GM12873 (cell line): ENCODE data around the gene CAMK4.

Experiments
- CTCF ChIP-seq: IDR thresholded peaks from 2 replicates; pipeline ENCODE4 v1.5.1; 2012; ENCODE audit warnings: low read depth, mild to moderate bottlenecking, moderate library complexity, low read length, control low read depth; ENCODE audit not compliant: insufficient read depth; ENCODE audit errors: missing control alignments

The CAMK4 gene

GRCh38 chr5:111447099-111447498 lies 222.9 kb downstream of the CAMK4 start:
- no peak for TF ChIP-seq CTCF

GRCh38 chr5:111447822-111448221 lies 223.6 kb downstream of the CAMK4 start:
- no peak for TF ChIP-seq CTCF

GRCh38 chr5:111453295-111453694 lies 229.1 kb downstream of the CAMK4 start:
- TF ChIP-seq CTCF: no peak

GRCh38 chr5:111453747-111454146 lies 229.6 kb downstream of the CAMK4 start:
- TF ChIP-seq CTCF: no peak

GRCh38 chr5:111454198-111454622 lies 230.0 kb downstream of the CAMK4 start:
- TF ChIP-seq CTCF: no peak

- no peak for TF ChIP-seq CTCF
Observed at GRCh38 chr5:111454776-111455175, 230.6 kb downstream of the CAMK4 start.

- peak; percentile 70 for TF ChIP-seq CTCF
Observed at GRCh38 chr5:111461255-111461671, 237.1 kb downstream of the CAMK4 start.
